ENCODE data around the gene SMIM41.

GRCh38 chr12:52091869-52092268 lies 12.4 kb downstream of the SMIM41 start:
- TF ChIP-seq CTCF (conservative IDR thresholded peaks at IDR 0.05; ENCODE audit: low read length) (no peak), EZH2phosphoT487 (IDR thresholded peaks at IDR 0.05; ENCODE audit: borderline replicate concordance) (no peak)
